Measurements from ENCODE around the gene TMEM165. TPM values are rescaled to one million over a fixed set of nuclear protein-coding genes. Genes with fewer than 3 reads are reported as not detected.
A peak's percentile ranks its signal among the peaks of the same experiment; 100 is the strongest.
"Not testable (repeated sequence)": the region's sequence is repeated elsewhere in the genome, so short reads cannot be mapped to it uniquely, and the experiment has no call there.

TMEM165 gene, protein sequence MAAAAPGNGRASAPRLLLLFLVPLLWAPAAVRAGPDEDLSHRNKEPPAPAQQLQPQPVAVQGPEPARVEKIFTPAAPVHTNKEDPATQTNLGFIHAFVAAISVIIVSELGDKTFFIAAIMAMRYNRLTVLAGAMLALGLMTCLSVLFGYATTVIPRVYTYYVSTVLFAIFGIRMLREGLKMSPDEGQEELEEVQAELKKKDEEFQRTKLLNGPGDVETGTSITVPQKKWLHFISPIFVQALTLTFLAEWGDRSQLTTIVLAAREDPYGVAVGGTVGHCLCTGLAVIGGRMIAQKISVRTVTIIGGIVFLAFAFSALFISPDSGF
- total RNA-seq: 139 TPM

GRCh38 chr4:55395529-55396307 is at the start of gene TMEM165:
Gene TMEM165, plus strand, starts transcription at chr4:55395957. Its CDS starts 233 bp downstream, at chr4:55396190.
- FAIRE-seq (no peak), DNase-seq (ENCODE audit: low spot score in 2 of 2) (peak; percentile 77 to 80)

GRCh38 chr4:55345980-55346850 is 49.5 kb upstream of the TMEM165 start, which contains the start of gene SRD5A3:
Gene SRD5A3, plus strand, starts transcription at chr4:55346242. Its CDS starts 95 bp downstream, at chr4:55346337.
- no peak for FAIRE-seq
- peak; percentile 85 to 86 for DNase-seq (ENCODE audit: low spot score in 2 of 2)

GRCh38 chr4:55346851-55347255 is 48.9 kb upstream of the TMEM165 start:
- no peak for FAIRE-seq
- no peak for DNase-seq (ENCODE audit: low spot score in 2 of 2)

DNA sequence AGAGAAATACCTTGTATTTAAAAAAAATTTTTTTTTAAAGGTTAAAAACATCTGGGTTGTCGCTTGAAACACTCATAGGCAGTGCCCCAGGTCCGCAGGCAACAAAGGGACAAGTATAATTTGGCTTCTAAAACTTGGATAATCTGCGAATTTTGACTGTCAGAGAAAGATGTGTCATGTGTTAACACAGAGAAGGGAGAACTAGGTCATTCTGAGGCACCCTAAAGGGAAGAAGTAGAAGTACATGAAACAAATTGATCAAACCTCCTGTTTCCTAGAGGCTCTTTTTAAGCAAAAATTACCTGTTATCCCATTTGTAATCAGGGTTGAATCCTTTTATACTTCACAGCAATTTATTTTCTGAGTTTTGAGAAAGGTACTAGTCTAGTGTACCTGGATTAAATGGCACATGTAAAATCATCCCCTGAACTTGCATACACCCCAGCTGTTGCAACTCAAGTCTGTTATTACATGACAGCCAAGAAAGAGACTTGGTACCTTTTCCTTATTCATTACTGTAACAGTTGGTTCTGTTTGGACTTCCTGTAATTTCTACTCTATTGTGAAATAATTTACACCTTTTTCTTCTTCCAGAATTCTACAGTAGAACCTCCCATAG is 48.0 kb upstream of the TMEM165 start:
- FAIRE-seq (no peak), DNase-seq (ENCODE audit: low spot score in 2 of 2) (no peak)

- FAIRE-seq (no peak), DNase-seq (ENCODE audit: low spot score in 2 of 2) (no peak)
These were observed 47.3 kb upstream of the TMEM165 start for GRCh38 chr4:55348466-55348865.

DNA sequence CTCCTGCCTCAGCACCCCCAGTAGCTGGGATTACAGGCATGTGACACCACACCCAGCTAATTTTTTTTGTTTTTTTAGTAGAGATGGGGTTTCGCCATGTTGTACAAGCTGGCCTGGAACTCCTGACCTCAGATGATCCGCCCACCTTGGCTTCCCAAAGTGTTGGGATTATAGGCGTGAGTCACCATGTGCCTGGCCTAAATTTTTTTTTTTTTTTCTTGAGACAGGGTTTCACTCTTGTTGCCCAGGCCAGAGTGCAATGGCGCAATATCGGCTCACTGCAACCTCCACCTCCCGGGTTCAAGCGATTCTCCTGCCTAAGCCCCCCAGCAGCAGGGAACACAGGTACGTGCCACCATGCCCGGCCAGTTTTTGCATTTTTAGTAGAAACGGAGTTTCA is 44.9 kb upstream of the TMEM165 start:
- FAIRE-seq; DNase-seq (ENCODE audit: low spot score in 2 of 2): not testable (repeated sequence)

DNA sequence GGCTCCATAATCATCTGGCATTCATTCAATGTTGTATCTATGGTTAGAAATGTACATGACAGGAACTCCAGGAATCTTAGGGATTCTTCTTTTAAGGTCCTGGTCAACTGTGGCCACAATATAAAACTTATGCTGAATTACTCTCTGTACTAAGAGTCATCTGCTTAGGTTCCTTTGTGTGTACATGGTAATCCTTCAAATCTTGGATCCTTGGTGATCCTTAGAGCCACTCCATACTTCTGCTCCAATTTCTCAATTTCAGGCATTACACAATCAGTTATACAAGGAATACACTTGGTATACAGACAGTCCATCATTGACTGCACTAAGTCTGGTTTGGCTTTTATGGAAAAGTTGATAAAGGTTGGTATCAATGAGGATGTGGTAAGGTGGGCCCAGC is 43.9 kb upstream of the TMEM165 start:
- DNase-seq (ENCODE audit: low spot score in 2 of 2) (no peak), FAIRE-seq (no peak)

GRCh38 chr4:55352726-55353125 is 43.0 kb upstream of the TMEM165 start:
- DNase-seq (ENCODE audit: low spot score in 2 of 2) (no peak), FAIRE-seq (no peak)

DNA sequence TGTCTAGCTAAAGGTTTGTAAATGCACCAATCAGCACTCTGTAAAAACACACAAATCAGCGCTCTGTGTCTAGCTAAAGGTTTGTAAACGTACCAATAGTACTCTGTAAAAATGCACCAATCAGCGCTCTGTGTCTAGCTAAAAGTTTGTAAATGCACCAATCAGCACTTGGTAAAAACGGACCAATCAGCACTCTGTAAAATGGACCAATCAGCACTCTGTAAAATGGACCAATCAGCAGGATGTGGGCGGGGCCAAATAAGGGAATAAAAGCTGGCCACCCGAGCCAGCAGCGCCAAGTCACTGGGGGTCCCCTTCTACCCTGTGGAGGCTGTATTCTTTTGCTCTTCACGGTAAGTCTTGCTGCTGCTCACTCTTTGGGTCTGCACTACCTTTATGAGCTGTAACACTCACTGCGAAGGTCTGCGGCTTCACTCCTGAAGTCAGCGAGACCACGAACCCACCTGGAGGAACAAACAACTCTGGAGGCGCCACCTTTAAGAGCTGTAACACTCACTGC is 42.5 kb upstream of the TMEM165 start:
- not testable (repeated sequence) for FAIRE-seq; DNase-seq (ENCODE audit: low spot score in 2 of 2)

GRCh38 chr4:55354648-55355047 is 41.1 kb upstream of the TMEM165 start:
- FAIRE-seq: no peak
- DNase-seq (ENCODE audit: low spot score in 2 of 2): no peak

- DNase-seq (ENCODE audit: low spot score in 2 of 2) (no peak), FAIRE-seq (no peak)
These were observed 40.2 kb upstream of the TMEM165 start for GRCh38 chr4:55355555-55355954.

DNA sequence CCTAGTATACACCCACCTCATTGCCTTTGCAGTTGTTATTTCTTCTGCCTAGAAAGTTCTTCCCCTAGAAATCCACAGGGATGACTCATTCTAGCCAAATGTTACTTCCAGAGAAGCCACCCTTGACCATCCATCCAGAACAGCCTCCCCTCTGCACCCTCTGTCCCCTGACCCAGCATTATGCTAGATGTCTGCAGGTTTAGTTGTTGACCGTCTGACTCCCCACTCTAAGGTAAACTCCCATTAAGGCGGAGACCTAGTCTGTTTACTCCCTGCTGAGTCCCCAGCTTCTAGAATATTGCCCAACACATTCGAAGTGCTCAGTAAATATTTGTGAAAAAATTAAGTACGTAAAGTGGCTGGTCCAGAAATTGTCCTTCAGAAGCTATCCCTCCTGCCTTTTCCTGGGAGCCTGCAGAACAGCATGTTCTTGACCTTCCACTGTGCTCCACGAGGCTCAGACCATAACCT is 38.7 kb upstream of the TMEM165 start:
- DNase-seq (ENCODE audit: low spot score in 2 of 2) (no peak), FAIRE-seq (no peak)

DNA sequence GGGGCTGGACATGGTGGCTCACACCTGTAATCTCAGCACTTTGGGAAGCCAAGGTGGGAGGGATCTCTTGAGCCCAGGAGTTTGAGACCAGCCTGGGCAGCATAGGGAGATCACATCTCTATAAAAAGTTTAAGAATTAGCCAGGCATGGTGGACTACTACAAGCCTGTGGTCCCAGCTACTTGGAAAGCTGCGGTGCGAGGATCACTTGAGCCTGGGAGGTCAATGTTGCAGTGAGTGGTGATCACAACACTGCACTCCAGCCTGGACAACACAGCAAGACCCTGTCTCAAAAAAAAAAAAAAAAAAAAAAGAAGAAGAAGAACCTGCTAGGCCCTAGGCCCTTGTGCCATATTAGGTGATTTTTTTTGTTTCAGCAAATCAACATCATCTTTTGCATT is 37.5 kb upstream of the TMEM165 start:
- DNase-seq (ENCODE audit: low spot score in 2 of 2): no peak
- FAIRE-seq: no peak

- FAIRE-seq: no peak
- no peak for DNase-seq (ENCODE audit: low spot score in 2 of 2)
These were observed 37.1 kb upstream of the TMEM165 start for GRCh38 chr4:55358668-55359067.

GRCh38 chr4:55359397-55359916 is 36.3 kb upstream of the TMEM165 start:
- no peak for FAIRE-seq

GRCh38 chr4:55362938-55363337 is 32.8 kb upstream of the TMEM165 start:
- DNase-seq (ENCODE audit: low spot score in 2 of 2); FAIRE-seq: not testable (repeated sequence)

More at GRCh38 chr4:55359397-55359916, 36.3 kb upstream of the TMEM165 start:
- DNase-seq (ENCODE audit: low spot score in 2 of 2): no peak

DNA sequence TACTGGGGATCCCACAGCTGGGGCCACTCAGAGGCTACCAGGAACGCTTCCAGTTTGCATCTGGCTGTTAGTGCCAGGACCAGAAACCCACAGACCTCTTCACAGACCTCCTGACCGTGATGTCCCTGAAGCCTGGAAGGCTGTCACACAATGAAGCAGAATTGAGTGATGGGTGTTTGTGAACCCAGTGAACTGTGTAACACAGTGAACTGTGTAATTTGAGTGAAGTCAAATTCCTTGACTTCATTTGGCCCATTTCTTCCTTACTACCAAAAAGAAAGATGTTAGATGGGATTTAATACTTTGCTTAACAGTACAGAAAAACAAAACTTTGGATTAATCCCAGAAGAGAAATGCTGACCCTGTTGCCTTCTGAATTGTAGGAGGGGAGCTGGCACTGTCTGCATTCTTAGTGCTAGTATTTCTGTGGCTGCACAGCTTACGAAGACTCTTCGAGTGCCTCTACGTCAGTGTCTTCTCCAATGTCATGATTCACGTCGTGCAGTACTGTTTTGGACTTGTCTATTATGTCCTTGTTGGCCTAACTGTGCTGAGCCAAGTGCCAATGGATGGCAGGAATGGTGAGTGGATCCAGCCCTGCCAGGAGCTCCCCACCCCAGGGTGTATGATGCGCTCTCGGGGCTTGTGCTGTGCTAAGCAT is 31.9 kb upstream of the TMEM165 start:
- FAIRE-seq (no peak), DNase-seq (ENCODE audit: low spot score in 2 of 2) (no peak)

GRCh38 chr4:55364691-55365344 is 30.9 kb upstream of the TMEM165 start:
- FAIRE-seq (peak; percentile 64), DNase-seq (ENCODE audit: low spot score in 2 of 2) (no peak)

GRCh38 chr4:55365345-55365728 is 30.4 kb upstream of the TMEM165 start:
- DNase-seq (ENCODE audit: low spot score in 2 of 2) (no peak), FAIRE-seq (no peak)

Measured in frontal cortex (tissue), 4 donors.